Rectal smooth muscle tissue (tissue), 1 donor: ENCODE measurements around the gene ADH7.

Experiments used
- H3K27ac ChIP-seq: one replicate; pipeline ENCODE4 v1.7.0; 2013; ENCODE audit warnings: low read depth, low read length, inconsistent platforms
- H3K27me3 ChIP-seq: one replicate; pipeline ENCODE4 v1.7.0; 2013; ENCODE audit warnings: low read length; ENCODE audit not compliant: control insufficient read depth, insufficient read depth
- H3K36me3 ChIP-seq: one replicate; pipeline ENCODE4 v1.7.0; 2013; ENCODE audit warnings: low read length; ENCODE audit not compliant: control insufficient read depth, insufficient read depth
- H3K4me1 ChIP-seq: one replicate; pipeline ENCODE4 v1.7.0; 2013; ENCODE audit warnings: low read length; ENCODE audit not compliant: control insufficient read depth, insufficient read depth
- H3K4me3 ChIP-seq: one replicate; pipeline ENCODE4 v1.7.0; 2013; ENCODE audit warnings: low read length
- H3K9ac ChIP-seq: one replicate; pipeline ENCODE4 v1.7.0; 2013; ENCODE audit warnings: low read length

The ADH7 gene

GRCh38 chr4:99435154-99435553 lies at the start of gene ADH7:
ADH7 (minus strand) TSS chr4:99435342; CDS start chr4:99435233, 109 bp downstream.
- Histone ChIP-seq H3K27ac (no peak within 1 kb of the TSS), H3K4me1 (no peaks in the 10 kb centered on the region), H3K4me3 (no peak within 1 kb of the TSS), H3K9ac (no peak within 1 kb of the TSS), H3K36me3 (no peaks in the 10 kb centered on the region), H3K27me3 (no peaks in the 10 kb centered on the region)

GRCh38 chr4:99483636-99484035 lies 48.5 kb upstream of the ADH7 start:
- Histone ChIP-seq H3K27me3 (no peaks in the 10 kb centered on the region), H3K36me3 (no peaks in the 10 kb centered on the region), H3K4me1 (no peaks in the 10 kb centered on the region), H3K9ac (no peak overlapping the region), H3K27ac (no peak overlapping the region), H3K4me3 (no peak overlapping the region)

GRCh38 chr4:99473131-99473530 lies 38.0 kb upstream of the ADH7 start:
- Histone ChIP-seq H3K27me3 (no peaks in the 10 kb centered on the region), H3K4me3 (no peak overlapping the region), H3K4me1 (no peaks in the 10 kb centered on the region), H3K27ac (no peak overlapping the region), H3K36me3 (no peaks in the 10 kb centered on the region), H3K9ac (no peak overlapping the region)

GRCh38 chr4:99471896-99472295 lies 36.8 kb upstream of the ADH7 start:
- Histone ChIP-seq H3K27ac (no peak overlapping the region), H3K4me3 (no peak overlapping the region), H3K4me1 (no peaks in the 10 kb centered on the region), H3K36me3 (no peaks in the 10 kb centered on the region), H3K9ac (no peak overlapping the region), H3K27me3 (no peaks in the 10 kb centered on the region)

- Histone ChIP-seq H3K36me3 (no peaks in the 10 kb centered on the region), H3K27me3 (no peaks in the 10 kb centered on the region), H3K4me3 (no peak overlapping the region), H3K4me1 (no peaks in the 10 kb centered on the region), H3K9ac (no peak overlapping the region), H3K27ac (no peak overlapping the region)
Observed at GRCh38 chr4:99471349-99471748, 36.2 kb upstream of the ADH7 start.

GRCh38 chr4:99468889-99469288 lies 33.7 kb upstream of the ADH7 start:
- Histone ChIP-seq H3K36me3 (no peaks in the 10 kb centered on the region), H3K4me3 (no peak overlapping the region), H3K4me1 (no peaks in the 10 kb centered on the region)

GRCh38 chr4:99467887-99468286 lies 32.7 kb upstream of the ADH7 start:
- H3K36me3 ChIP-seq = no peaks in the 10 kb centered on the region
- H3K4me3 ChIP-seq = no peak overlapping the region
- H3K4me1 ChIP-seq = no peaks in the 10 kb centered on the region
- H3K27ac ChIP-seq = no peak overlapping the region
- H3K27me3 ChIP-seq = no peaks in the 10 kb centered on the region
- no peak overlapping the region for H3K9ac ChIP-seq

More at GRCh38 chr4:99468889-99469288, 33.7 kb upstream of the ADH7 start:
- Histone ChIP-seq H3K27me3 (no peaks in the 10 kb centered on the region), H3K9ac (no peak overlapping the region), H3K27ac (no peak overlapping the region)

- Histone ChIP-seq H3K9ac (no peak overlapping the region), H3K36me3 (no peaks in the 10 kb centered on the region), H3K4me3 (no peak overlapping the region), H3K4me1 (no peaks in the 10 kb centered on the region), H3K27ac (no peak overlapping the region), H3K27me3 (no peaks in the 10 kb centered on the region)
Observed at GRCh38 chr4:99463566-99463965, 28.4 kb upstream of the ADH7 start.

- Histone ChIP-seq H3K4me1 (no peaks in the 10 kb centered on the region), H3K9ac (no peak overlapping the region), H3K4me3 (no peak overlapping the region), H3K27me3 (no peaks in the 10 kb centered on the region), H3K27ac (no peak overlapping the region), H3K36me3 (no peaks in the 10 kb centered on the region)
Observed at GRCh38 chr4:99462875-99463464, 27.8 kb upstream of the ADH7 start.

- no peaks in the 10 kb centered on the region for H3K27me3 ChIP-seq
- H3K4me1 ChIP-seq = no peaks in the 10 kb centered on the region
- H3K27ac ChIP-seq = no peak overlapping the region
- H3K9ac ChIP-seq = no peak overlapping the region
- H3K4me3 ChIP-seq = no peak overlapping the region
- H3K36me3 ChIP-seq = no peaks in the 10 kb centered on the region
Observed at GRCh38 chr4:99461623-99462401, 26.7 kb upstream of the ADH7 start.

GRCh38 chr4:99459546-99460042 lies 24.5 kb upstream of the ADH7 start:
- H3K36me3 ChIP-seq = no peaks in the 10 kb centered on the region
- no peak overlapping the region for H3K9ac ChIP-seq
- H3K4me1 ChIP-seq = no peaks in the 10 kb centered on the region
- no peak overlapping the region for H3K4me3 ChIP-seq
- no peaks in the 10 kb centered on the region for H3K27me3 ChIP-seq
- H3K27ac ChIP-seq = no peak overlapping the region

GRCh38 chr4:99458911-99459447 lies 23.8 kb upstream of the ADH7 start:
- Histone ChIP-seq H3K27ac (no peak overlapping the region), H3K4me3 (no peak overlapping the region), H3K27me3 (no peaks in the 10 kb centered on the region), H3K4me1 (no peaks in the 10 kb centered on the region), H3K36me3 (no peaks in the 10 kb centered on the region), H3K9ac (no peak overlapping the region)
